Prostate gland (tissue), 2 donors: ENCODE measurements around the gene ASB7. TPM values are rescaled to one million over a fixed set of nuclear protein-coding genes. Genes with fewer than 3 reads are reported as not detected.

ENCODE experiments used
- DNase-seq: peaks from one replicate; pipeline ENCODE4 v3.0.0-alpha.2; 2019; ENCODE audit warnings: low spot score
- H3K27ac ChIP-seq, 2 donors: fragments of 200-600 bp; sonication (generic); 2 replicates each; pipeline ENCODE4 v1.5.1; 2017 to 2019
- H3K27me3 ChIP-seq: fragments of 200-600 bp; sonication (generic); replicated peaks from 2 replicates; pipeline ENCODE4 v1.5.1; 2019; ENCODE audit not compliant: insufficient read depth
- H3K36me3 ChIP-seq, 2 donors: fragments of 200-600 bp; sonication (generic); 1 replicate in 1 of 2; 2 replicates in 1 of 2; pipeline versions ENCODE4 v1.5.1 to v1.8.1; 2017 to 2019
- H3K4me1 ChIP-seq: fragments of 200-600 bp; sonication (generic); replicated peaks from 2 replicates; pipeline ENCODE4 v1.5.1; 2019
- H3K4me3 ChIP-seq, 2 donors: fragments of 200-600 bp; sonication (generic); 2 replicates each; pipeline ENCODE4 v1.5.1; 2017 to 2019
- H3K9me3 ChIP-seq: fragments of 200-600 bp; sonication (generic); 2 replicates; pipeline ENCODE4 v1.5.1; 2017
- POLR2A ChIP-seq: fragments of 450-650 bp; IDR thresholded peaks from one replicate; pipeline ENCODE4 v1.6.1; 2016; ENCODE audit warnings: antibody characterized with exemption, mild to moderate bottlenecking
- POLR2AphosphoS5 ChIP-seq: sonication (generic); formaldehyde crosslinking; IDR thresholded peaks from one replicate; pipeline ENCODE4 v1.6.1; 2017; ENCODE audit warnings: antibody characterized with exemption
- WGBS: methylation state at CpG from one replicate; pipeline ENCODE4 v1.1.5; 2018; 5-methylcytosine and 5-hydroxymethylcytosine counted together
- intact Hi-C: fragments of 100-400 bp; cut with DNase I; formaldehyde crosslinking; loops from one replicate; pipeline ENCODE4 v1.14.2; 2022
- total RNA-seq, 2 donors: library from RNA; depleted of rRNA; stranded (reverse); fragments of >200 nt; gene quantifications; one replicate each; pipeline ENCODE4 v1.1.0, GENCODE V29; 2016
- TF ChIP-seq, protein P1 (sequence below), 4 experiments: fragments of 200-600 bp in 2 of 4; fragments of 450-650 bp in 2 of 4; sonication (generic) in 2 of 4; IDR thresholded peaks; 1 replicate in 3 of 4; 2 replicates in 1 of 4; pipeline ENCODE4 v1.5.1; 2016 to 2019; ENCODE audit warnings: antibody characterized with exemption in 4 of 4, mild to moderate bottlenecking in 2 of 4, moderate library complexity in 2 of 4

Gene ASB7
- total RNA-seq, 2 donors from 2014 or later, result 17.3 to 22.3 TPM

DNA sequence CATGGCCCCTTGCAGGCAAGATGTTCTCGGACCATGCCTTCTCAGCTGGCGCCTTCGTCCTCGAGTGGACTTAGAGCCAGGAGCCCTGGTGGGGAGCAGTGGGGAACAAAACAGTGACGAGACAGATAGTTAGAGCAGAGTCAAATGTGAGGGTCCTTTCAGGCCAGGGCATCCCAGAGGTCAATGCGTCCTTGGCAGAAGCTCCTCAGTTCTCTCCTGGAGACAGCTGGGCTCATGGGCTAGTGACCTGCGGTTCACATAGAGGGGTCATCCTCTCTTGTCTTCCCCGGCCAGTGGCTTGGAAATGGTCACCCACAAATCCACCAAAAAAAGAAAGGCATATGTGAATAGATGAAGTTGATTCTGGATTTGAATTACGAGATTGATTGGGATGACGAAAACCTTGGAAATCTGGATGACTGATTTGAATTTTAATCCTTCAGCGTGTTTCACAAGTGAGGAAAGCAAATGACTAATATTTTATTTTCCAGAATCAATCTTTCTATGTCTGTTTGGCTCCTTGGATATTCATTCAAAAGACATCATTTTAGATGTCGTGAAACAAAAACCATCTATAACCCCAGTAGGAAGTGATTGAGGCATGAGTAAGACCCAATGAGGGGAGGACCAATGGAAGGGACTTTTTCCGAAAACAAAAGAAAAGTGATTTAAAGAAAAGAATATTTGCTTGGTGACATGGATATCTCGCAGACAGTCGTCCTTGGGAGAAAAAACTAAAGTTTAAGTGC is 84.5 kb downstream of the ASB7 start:
- Histone ChIP-seq H3K9me3 (no peaks in the 10 kb centered on the region), H3K27me3 (no peaks in the 10 kb centered on the region), H3K36me3 (no peaks in the 10 kb centered on the region), H3K27ac (no peak overlapping the region), H3K4me3 (no peak overlapping the region), H3K4me1 (no peaks in the 10 kb centered on the region)
- 90% methylated on average over 15 of the region's 15 CpGs for WGBS
- no peak for DNase-seq
- intact Hi-C loops, result loop anchor here (10.0 kb wide), 1 partner anchor 178 kb away; no protein-coding TSS in a partner anchor
- TF ChIP-seq POLR2A (no peak), POLR2AphosphoS5 (no peak)
- TF ChIP-seq, protein P1, sequence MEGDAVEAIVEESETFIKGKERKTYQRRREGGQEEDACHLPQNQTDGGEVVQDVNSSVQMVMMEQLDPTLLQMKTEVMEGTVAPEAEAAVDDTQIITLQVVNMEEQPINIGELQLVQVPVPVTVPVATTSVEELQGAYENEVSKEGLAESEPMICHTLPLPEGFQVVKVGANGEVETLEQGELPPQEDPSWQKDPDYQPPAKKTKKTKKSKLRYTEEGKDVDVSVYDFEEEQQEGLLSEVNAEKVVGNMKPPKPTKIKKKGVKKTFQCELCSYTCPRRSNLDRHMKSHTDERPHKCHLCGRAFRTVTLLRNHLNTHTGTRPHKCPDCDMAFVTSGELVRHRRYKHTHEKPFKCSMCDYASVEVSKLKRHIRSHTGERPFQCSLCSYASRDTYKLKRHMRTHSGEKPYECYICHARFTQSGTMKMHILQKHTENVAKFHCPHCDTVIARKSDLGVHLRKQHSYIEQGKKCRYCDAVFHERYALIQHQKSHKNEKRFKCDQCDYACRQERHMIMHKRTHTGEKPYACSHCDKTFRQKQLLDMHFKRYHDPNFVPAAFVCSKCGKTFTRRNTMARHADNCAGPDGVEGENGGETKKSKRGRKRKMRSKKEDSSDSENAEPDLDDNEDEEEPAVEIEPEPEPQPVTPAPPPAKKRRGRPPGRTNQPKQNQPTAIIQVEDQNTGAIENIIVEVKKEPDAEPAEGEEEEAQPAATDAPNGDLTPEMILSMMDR (IDR thresholded peaks at IDR 0.05), result no peak

DNA sequence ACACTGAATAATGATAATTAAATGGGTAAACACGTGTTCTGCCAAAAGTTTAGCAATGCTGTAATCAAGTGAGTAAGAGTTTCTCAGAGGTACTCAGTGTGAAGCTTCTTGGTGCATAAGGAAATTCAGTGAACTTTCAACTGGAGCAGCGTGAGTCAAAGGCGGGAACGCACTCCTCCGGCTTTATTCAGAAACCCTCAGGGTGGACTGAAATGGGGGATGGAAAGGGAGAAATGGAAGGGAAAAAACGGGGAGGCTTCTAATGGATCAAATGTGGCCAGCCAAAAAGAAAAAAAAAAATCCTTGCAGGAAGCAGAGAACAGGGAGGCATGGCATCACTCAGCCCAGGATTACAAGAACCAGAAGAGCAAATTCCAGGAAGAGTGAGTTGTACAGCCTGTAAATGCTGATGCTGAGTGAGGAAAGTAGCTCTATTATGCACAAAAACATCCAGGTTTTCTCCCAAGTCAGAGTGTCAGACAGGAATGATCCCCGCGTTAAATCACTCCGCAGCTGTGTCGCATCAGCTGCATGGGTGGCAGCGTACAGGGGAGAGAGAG is 85.3 kb downstream of the ASB7 start:
- Histone ChIP-seq H3K27me3 (no peaks in the 10 kb centered on the region), H3K36me3 (no peaks in the 10 kb centered on the region), H3K9me3 (no peaks in the 10 kb centered on the region), H3K27ac (no peak overlapping the region), H3K4me1 (no peaks in the 10 kb centered on the region), H3K4me3 (no peak overlapping the region)
- intact Hi-C loops, result loop anchor here (10.0 kb wide), 1 partner anchor 177 kb away; no protein-coding TSS in a partner anchor
- no peak for DNase-seq
- 65% methylated on average over 11 of the region's 11 CpGs for WGBS
- no peak for TF ChIP-seq POLR2AphosphoS5

DNA sequence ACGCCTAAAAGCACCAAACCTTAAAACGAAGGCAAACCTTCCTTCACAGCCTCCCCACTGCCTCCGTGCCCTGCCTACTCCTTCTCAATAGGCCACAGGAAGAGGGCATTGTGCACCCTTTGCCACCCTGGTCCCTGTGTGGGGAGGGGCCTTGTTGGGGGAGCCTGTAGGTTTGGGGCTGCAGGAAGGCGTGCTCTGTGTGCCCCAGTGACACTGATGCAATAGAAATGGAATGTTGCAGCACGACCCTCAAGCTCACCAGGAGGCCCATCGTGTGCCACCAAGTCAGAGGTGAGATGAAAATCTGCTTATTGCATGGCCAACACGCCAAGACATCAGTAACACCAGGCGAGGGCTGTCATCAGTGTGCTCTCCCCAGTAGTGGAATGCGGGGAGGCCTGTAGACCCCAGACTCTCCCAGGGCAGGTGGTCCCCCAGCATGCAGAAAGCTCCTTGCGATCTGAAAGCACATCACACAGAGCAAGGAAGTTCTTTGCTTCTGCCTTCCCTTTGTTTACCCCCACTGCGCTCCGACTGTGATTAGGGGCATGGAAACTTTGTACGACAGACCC is 86.2 kb downstream of the ASB7 start:
- 81% methylated on average over 13 of the region's 13 CpGs for WGBS
- no peak for DNase-seq
- intact Hi-C loops, result loop anchor here (10.0 kb wide), 1 partner anchor 176 kb away; no protein-coding TSS in a partner anchor
- Histone ChIP-seq H3K27me3 (no peaks in the 10 kb centered on the region), H3K27ac (no peak overlapping the region), H3K36me3 (no peaks in the 10 kb centered on the region), H3K4me1 (no peaks in the 10 kb centered on the region), H3K4me3 (no peak overlapping the region), H3K9me3 (no peaks in the 10 kb centered on the region)
- TF ChIP-seq, protein P1 (IDR thresholded peaks at IDR 0.05), result no peak
- TF ChIP-seq POLR2AphosphoS5 (no peak), POLR2A (no peak)

DNA sequence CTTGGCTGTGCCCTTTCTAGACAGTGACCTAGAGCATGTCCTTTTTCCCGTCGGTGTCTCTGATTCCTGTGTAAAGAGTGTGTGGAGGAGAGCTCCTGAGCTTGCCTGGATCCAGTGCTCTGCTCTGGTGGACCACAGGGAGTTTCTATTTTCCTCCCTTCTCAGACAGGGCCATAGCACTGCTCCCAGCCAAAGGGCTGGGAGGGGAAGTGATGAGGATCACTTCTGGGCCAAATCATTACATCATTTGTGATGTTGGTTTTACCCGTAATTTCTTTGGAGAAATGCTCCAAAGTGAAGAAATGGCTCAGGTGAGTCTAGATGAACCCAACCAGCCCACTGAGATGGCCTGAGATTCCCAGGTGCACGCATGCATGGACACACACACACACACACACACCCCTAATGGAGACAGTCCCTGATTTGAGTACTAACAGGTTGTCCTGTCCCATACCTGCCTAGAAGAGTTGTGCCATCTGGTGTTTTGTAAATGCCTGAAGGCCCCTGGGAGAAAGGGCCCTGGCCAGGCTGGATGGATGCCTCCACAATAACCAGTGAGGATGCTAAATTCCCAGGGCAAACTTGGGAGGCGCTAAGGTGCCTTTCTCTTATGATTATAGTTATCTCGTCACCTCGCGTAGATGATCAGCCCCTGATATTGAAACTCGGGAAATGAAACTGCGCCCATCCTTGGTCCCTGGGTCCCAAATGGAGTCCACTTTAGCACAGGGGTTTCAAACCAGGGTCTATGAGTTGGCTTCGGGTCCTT is 86.9 kb downstream of the ASB7 start:
- 92% methylated on average over 11 of the region's 11 CpGs for WGBS
- intact Hi-C loops, result loop anchor here (10.0 kb wide), 1 partner anchor 175 kb away; no protein-coding TSS in a partner anchor
- peaks cover 3% of the 10 kb centered on the region for H3K4me1 ChIP-seq
- H3K27ac ChIP-seq, result no peak overlapping the region
- H3K36me3 ChIP-seq, result no peaks in the 10 kb centered on the region
- no peak for DNase-seq
- H3K4me3 ChIP-seq, result no peak overlapping the region
- H3K27me3 ChIP-seq, result no peaks in the 10 kb centered on the region
- H3K9me3 ChIP-seq, result no peaks in the 10 kb centered on the region
- TF ChIP-seq, protein P1 (IDR thresholded peaks at IDR 0.05), result no peak
- no peak for TF ChIP-seq POLR2AphosphoS5
- TF ChIP-seq POLR2A, result no peak
